Measurements from ENCODE around the gene FAAP20.
A peak's percentile ranks its signal among the peaks of the same experiment; 100 is the strongest.

Gene FAAP20

DNA sequence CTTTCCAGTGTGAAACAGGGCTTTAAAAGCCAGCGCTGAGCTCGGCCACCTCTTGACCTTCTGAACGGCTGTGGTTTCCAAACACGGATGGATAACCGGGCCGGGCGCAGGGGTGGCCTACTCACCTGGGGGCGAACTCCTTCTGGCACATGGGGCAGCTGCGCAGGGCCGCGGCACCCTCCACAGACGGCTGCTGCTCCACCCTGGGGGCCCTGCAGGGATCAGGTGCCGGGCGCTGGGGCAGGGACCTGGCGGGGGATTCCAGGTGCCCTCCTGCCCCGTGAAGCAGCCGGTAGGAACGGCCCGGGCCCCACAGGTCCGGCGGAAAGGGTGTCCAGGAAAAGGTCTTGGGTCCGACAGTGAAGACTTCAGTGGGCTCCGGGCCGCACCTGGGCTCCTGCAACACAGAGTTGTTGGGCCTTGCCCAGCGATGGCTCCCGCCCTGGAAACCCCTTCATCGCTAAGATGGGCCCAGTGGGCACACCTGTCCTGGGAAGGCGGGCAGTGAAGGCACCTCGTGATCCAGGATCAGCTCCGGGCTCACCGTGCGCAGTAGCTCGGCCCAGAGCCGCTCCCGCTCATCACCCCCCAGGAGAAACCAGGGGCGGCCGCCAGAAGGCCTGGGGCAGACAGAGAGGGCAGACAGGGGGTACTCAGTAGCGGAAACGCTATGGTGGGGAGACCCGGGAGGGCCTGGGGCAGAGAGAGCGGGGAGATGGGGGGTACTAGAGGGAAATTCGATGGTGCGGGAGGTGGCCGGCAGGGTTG is 874 bp downstream of the FAAP20 start:
- DNase-seq = no peak

DNA sequence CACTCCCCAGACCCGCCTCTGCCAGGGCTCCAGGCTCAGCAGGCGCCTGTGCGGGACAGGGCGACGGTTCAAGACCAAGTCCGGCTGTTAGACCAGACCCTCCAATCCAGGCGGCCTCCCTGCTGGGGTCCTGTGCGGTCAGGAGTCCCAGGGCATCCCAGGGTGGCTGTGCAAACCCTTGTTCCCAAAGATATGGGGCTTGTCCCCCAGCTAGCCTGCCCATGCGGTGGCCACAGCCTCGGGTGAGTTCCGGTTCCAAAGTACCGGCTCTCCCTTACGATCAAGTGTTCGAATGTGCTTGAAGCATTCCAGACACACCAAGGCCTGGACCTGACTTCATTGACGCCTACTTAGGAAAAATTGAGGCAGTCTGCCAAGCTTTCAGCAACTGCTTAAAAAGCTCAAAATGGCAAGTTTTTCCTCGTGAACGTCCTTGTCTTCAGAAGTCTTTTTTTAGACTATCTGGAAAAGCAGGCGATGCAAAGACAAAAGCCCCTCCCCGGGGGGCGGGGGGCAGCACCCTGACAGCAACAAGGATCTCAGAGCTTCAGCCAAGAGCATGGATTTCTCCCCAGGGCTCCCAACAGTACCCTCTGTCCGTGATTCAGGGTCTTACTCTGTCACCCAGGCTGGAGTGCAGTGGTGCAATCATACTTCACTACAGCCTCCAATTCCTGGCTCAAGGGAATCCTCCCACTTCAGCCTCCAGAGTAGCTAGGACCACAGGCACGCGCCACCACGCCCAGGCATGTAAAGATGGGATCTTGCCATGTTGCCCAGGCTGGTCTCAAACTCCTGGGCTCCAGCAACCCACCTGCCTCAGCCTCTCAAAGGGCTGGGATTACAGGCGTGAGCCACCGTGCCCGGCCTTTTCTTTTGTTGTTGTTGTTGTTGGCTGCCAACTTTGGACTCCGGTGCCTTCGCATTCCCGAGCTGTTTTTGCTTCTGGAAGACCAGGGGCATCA is 2.3 kb downstream of the FAAP20 start:
- DNase-seq = peak in 1 of 2 experiments; percentile 65

DNA sequence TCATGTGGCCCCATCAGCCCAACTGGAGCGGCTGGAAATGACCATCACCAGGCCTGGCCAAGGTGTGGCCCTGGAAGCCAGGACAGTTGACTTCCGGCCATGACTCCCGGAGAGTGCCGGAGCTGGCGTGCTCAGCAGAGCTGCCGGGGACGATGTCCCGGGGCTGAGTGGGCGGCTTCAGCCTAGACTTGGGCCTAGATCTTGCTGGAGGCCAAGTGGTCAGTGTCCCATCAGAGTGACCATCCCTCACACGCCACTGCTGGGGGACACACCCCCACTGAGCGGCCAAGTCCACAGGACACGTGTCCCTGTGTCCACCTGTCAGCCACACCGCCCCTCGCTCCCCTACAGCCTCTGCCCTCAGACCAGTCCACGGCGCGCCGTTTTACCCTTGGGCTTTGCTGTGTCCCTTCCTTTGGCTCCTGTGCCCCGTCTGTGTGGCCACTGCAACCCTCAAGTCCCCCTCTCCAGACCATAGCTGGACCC is 4.0 kb downstream of the FAAP20 start:
- DNase-seq = no peak

DNA sequence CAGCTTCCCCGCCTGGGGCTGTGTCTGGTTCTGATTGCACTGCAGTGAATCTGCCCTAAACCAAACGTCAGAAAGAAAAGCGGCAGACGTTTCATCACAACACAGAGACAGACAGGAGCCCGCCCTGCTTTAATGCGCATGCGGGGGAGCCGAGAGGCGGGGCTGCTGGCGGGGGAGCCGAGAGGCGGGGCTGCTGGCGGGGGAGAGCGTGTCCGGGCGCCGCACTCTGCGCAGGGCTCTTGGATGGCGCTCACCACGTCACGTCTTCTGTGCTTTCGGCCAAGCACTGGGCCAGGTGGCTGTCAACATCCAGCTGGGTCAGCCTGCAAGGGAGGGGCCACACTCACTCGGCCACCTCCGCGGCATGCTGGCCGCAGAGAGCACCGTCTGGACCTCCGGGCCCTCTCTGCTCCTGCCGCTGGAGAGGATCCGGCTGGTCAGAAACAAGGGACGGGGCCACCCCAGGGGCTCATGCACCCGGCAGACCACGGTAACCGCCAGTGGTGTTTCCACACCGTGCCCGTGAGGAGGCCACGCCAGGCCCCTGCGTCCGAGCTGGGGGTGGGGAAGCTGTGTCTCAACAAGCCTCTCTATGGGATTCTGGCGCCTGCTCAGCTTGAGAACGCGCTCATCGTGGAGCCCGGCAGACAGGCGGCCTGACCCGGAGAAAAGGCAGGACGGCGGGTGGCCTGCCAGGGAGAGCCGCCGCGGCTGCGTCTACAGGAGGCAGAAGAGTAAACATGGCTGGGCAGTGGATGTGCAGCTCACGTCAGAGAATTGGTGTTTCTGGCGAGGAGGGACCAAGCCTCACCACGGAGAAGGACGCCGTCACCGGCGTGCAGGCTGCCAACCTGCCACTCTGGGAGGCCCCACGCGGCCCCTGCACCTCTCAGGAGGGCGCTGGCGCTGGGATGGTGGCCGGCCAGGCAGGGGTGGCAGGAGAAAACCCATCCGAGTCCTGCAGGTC is 4.8 kb downstream of the FAAP20 start:
- peak; percentile 88 to 95 for DNase-seq

- no peak for DNase-seq
Observed at GRCh38 chr1:2188336-2188735, 6.2 kb downstream of the FAAP20 start.

DNA sequence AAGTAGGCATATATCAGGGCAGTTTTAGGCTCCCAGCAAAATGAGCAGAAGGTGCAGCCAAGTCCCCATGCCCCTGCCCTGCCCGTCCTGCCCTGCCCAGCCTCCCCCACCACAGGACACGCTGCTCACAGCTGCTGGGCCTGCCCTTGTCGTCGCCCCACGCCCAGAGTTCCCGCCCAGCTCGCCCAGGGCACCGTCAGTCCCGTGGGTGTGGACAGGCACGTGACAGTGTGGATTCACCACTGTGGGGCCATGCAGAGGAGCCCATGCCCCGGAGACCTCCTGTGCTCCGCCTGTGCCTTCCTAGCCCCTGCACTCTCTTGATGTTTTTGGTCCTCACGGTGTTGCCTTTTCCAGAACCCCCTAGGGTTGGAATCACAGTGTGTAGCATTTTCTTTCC is 7.0 kb downstream of the FAAP20 start:
- DNase-seq = no peak

- DNase-seq = no peak
Observed at GRCh38 chr1:2186901-2187300, 7.7 kb downstream of the FAAP20 start.

GRCh38 chr1:2185880-2186855 is 8.4 kb downstream of the FAAP20 start:
- no peak for DNase-seq

- DNase-seq = no peak
Observed at GRCh38 chr1:2184934-2185333, 9.6 kb downstream of the FAAP20 start.

GRCh38 chr1:2184531-2184930 is 10.0 kb downstream of the FAAP20 start:
- DNase-seq = no peak

DNA sequence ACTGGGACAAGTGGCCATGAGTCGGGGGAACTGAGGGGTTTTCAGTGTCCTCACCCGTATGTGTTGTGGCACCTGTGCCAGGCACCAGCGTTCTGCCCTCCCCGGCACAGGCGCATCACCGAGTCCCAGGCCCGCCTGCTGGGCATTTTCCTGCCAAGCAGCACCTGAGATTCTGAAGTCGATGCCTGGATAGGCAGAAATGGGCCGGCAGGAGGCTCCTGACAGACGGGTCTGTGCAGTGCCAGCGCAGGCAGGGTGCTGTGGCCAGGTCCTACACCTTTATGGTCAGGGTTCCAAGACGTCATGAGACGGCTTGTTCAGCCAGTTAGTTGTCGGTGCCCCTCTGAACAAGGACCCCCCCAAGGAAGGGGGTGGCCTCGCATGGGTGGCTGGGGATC is 10.6 kb downstream of the FAAP20 start:
- DNase-seq = no peak

DNA sequence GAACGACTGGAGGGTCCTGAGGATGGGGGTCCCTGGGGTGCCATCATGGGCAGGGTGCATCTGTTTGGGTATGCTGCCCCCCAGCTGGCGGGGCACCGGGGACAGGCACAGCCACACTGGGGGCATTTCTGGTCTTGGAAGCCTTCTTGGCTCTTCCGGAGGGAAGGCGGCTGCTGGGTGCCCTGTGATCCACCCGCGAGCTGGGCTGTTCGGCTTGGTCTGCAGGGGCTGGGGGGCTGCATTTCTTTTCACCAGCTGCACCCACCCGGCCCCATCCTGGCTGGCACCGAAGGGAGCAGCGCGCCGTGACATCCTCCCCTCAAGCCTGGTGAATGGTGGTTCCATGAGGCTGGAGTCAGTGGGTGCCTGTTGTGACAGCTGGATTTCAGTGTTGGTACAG is 12.2 kb downstream of the FAAP20 start:
- DNase-seq = no peak

DNA sequence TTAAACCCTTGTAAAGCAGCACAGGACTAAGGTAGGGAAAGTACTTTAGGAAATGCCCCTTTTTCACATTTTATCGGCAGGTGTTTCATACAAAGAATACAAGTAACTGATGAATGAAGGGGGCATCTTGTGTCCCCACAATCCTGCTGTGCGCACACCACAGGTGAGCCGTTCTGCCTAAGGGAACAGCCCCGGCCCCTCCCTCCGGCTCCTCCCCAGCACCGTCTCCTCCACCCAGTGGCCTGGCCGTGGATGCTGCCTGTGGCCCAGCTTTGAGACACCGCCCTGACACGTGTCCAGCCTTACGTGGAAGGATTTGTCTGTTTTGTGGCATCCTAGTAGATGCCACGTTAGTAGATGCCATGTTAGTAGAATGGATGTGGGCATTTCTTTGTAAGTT is 12.8 kb downstream of the FAAP20 start:
- no peak for DNase-seq

DNA sequence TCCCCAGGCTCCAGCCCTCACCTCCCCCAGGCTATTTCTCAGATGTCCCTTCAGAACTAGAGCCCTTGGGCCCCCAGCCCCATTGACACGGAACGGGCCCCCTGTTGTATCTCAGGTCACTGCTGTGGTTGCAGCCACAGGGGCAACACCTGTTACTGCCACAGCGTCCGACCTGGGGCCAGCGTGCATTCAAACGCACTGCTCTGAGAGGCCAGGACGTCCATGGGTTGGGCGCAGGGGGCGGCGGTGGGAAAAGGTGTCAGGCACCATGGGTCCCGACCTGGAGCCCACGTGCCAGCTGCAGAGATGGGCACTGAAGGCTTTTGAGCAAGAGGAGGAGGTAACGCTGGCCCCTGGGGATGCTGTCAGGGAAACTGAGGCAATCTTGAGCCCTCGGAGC is 13.3 kb downstream of the FAAP20 start:
- DNase-seq = no peak

DNA sequence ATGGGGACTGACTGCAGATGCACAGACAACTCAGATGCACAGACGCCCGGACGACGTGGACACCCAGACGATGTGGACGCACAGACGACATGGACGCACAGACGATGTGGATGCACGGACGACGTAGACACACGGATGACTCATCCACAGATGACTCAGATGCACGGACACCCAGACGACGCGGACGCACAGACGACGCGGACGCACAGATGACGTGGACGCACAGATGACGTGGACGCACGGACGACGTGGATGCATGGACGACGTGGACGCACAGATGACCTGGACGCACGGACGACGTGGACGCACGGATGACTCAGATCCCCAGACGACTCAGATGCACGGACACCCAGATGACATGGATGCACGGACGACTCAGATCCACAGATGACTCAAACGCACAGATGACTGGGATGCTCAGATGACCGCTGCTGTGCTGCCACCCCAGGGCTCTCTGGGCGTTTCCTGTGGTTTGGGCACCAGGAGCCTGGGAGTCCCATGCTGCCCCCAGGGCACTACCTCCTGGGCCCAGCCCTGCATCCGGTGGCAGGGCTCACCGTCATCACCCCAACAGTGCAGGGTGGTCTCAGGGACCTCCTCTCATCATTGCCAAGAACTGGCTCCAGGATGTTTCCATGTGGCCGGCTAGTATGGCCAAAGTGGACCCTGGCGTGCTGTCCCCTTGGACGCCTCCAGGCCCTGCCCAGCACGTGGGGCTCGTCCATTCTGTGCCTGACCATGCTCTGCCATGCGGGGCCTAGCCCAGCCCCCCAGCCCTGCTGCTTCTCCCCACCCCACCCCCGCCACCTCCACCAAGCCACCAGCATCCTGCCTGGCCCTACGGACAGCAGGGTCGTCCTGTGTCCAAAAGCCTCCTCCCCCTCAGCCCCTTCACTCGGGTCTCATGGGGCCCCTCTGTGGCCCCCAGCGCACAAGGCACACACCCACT is 14.0 kb downstream of the FAAP20 start:
- no peak for DNase-seq

GRCh38 chr1:2179283-2180013 is 15.1 kb downstream of the FAAP20 start:
- no peak for DNase-seq

GRCh38 chr1:2178875-2179274 is 15.7 kb downstream of the FAAP20 start:
- DNase-seq = no peak

- no peak for DNase-seq
Observed at GRCh38 chr1:2177946-2178538, 16.5 kb downstream of the FAAP20 start.

DNA sequence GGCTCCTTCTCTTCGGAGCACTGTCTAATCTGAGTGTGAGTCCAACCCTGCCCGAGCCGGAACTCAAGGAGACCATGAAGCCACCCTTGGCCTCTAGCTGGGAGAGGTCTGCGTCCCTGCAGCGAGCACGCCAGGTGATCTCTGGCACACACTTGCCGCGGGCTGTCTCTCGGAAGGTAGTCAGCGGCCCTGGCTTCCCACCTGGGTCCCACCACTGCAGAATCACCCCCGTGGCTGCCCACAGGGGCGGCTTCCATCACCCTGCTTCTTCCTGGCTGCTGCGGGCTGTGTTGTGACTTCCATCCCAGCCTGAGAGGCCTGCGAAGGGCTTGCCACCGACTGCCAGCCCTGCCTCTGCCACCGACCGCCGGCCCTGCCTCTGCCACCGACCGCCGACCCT is 17.0 kb downstream of the FAAP20 start:
- no peak for DNase-seq
